Neural progenitor cell (in vitro differentiated cells): Measurements from ENCODE around the gene MORN5.

Source experiments
- EZH2 ChIP-seq: fragments of 200-600 bp; sonication (generic); IDR thresholded peaks from 2 replicates; pipeline ENCODE4 v1.6.1; 2017; ENCODE audit warnings: antibody characterized with exemption, mild to moderate bottlenecking, moderate library complexity
- TF ChIP-seq, protein P1 (sequence below): fragments of 200-600 bp; sonication (generic); IDR thresholded peaks from 2 replicates; pipeline ENCODE4 v1.5.1; 2017; ENCODE audit warnings: antibody characterized with exemption, mild to moderate bottlenecking

DNA sequence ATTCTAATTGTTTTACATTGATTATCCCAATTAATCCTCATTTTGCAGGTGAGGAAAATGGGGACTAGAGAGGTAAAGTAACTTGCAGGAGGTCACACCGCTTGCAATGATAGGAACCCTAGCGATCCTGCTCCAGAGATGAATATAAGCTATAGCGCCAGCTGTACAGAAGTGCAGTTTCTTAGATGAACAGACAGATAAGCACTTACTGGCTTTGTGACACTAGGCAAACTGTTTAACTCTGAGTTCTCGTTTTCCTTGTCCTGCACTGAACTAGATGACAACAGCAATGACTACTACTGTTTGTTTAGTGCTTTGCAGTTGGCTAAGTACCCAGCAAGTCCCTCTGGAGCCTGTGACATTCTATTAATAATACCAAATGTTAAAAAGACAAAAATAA is 57.9 kb downstream of the MORN5 start:
- TF ChIP-seq, protein P1, sequence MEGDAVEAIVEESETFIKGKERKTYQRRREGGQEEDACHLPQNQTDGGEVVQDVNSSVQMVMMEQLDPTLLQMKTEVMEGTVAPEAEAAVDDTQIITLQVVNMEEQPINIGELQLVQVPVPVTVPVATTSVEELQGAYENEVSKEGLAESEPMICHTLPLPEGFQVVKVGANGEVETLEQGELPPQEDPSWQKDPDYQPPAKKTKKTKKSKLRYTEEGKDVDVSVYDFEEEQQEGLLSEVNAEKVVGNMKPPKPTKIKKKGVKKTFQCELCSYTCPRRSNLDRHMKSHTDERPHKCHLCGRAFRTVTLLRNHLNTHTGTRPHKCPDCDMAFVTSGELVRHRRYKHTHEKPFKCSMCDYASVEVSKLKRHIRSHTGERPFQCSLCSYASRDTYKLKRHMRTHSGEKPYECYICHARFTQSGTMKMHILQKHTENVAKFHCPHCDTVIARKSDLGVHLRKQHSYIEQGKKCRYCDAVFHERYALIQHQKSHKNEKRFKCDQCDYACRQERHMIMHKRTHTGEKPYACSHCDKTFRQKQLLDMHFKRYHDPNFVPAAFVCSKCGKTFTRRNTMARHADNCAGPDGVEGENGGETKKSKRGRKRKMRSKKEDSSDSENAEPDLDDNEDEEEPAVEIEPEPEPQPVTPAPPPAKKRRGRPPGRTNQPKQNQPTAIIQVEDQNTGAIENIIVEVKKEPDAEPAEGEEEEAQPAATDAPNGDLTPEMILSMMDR = no peak
- no peak for TF ChIP-seq EZH2
